Cardiac muscle cell (in vitro differentiated cells and primary cell): ENCODE results near the gene CERS1. TPM values are rescaled to one million over a fixed set of nuclear protein-coding genes. Genes with fewer than 3 reads are reported as not detected.
"Not testable (repeated sequence)": the region's sequence is repeated elsewhere in the genome, so short reads cannot be mapped to it uniquely, and the experiment has no call there.

Experiments
- DNase-seq, 2 donors: peaks; one replicate each; pipeline versions ENCODE4 v3.0.0 to v3.0.0-alpha.2; 2010 to 2017; ENCODE audit warnings: low read depth in 1 of 2, low spot score in 1 of 2
- H3K27ac ChIP-seq: fragments of 200-600 bp; sonication (generic); 2 replicates; pipeline ENCODE4 v1.5.1; 2016
- H3K27me3 ChIP-seq: fragments of 200-600 bp; sonication (generic); 2 replicates; pipeline ENCODE4 v1.6.0; 2016; ENCODE audit warnings: control low read depth
- H3K36me3 ChIP-seq: fragments of 200-600 bp; sonication (generic); 2 replicates; pipeline ENCODE4 v1.5.1; 2016; ENCODE audit warnings: control low read depth
- H3K4me1 ChIP-seq: fragments of 200-600 bp; sonication (generic); 2 replicates; pipeline ENCODE4 v1.8.1; 2017; ENCODE audit warnings: low read depth, mild to moderate bottlenecking, mixed run types
- H3K4me3 ChIP-seq: fragments of 200-600 bp; sonication (generic); 2 replicates; pipeline ENCODE4 v1.5.1; 2016; ENCODE audit warnings: mild to moderate bottlenecking
- H3K9me3 ChIP-seq: fragments of 200-600 bp; sonication (generic); 2 replicates; pipeline ENCODE4 v1.5.1; 2017; ENCODE audit warnings: low read depth, mild to moderate bottlenecking, control low read depth
- CTCF ChIP-seq: IDR thresholded peaks from 2 replicates; pipeline ENCODE4 v1.5.1; 2012; ENCODE audit warnings: low read depth, mild to moderate bottlenecking, low read length
- polyA plus RNA-seq: library from polyadenylated mRNA; unstranded; fragments of >200 nt; fragmentation: Nextera tagmentation; extraction: Ambion mirVana; gene quantifications from 2 replicates; pipeline ENCODE4 v1.2.1, GENCODE V29; 2016
- total RNA-seq: library from RNA; depleted of rRNA; stranded (reverse); fragments of >200 nt; gene quantifications from 2 replicates; pipeline ENCODE4 v1.2.3, GENCODE V29; 2016

Gene CERS1
- total and polyA plus RNA-seq, 2 experiments from 2014 or later = 15.2 to 29.3 TPM

GRCh38 chr19:18906605-18907519 is 10.9 kb upstream of the CERS1 start:
- no peak for TF ChIP-seq CTCF
- Histone ChIP-seq H3K4me1 (no peaks in the 10 kb centered on the region), H3K27ac (no peak overlapping the region), H3K4me3 (no peak overlapping the region), H3K9me3 (no peaks in the 10 kb centered on the region), H3K36me3 (peaks cover 3% of the 10 kb centered on the region), H3K27me3 (no peaks in the 10 kb centered on the region)
- DNase-seq = no peak

GRCh38 chr19:18905513-18906236 is 9.7 kb upstream of the CERS1 start:
- no peaks in the 10 kb centered on the region for H3K9me3 ChIP-seq
- no peak for TF ChIP-seq CTCF
- no peaks in the 10 kb centered on the region for H3K27me3 ChIP-seq
- peaks cover 3% of the 10 kb centered on the region for H3K36me3 ChIP-seq
- H3K4me3 ChIP-seq = no peak overlapping the region
- no peak for DNase-seq
- no peaks in the 10 kb centered on the region for H3K4me1 ChIP-seq
- H3K27ac ChIP-seq = no peak overlapping the region

- no peak for TF ChIP-seq CTCF
- DNase-seq = no peak
- Histone ChIP-seq H3K27ac (no peak overlapping the region), H3K27me3 (no peaks in the 10 kb centered on the region), H3K4me3 (no peak overlapping the region), H3K36me3 (peaks cover 3% of the 10 kb centered on the region), H3K9me3 (no peaks in the 10 kb centered on the region), H3K4me1 (no peaks in the 10 kb centered on the region)
These were observed 9.1 kb upstream of the CERS1 start for GRCh38 chr19:18905058-18905456.

- TF ChIP-seq CTCF = no peak
- Histone ChIP-seq H3K27ac (no peak overlapping the region), H3K4me1 (no peaks in the 10 kb centered on the region), H3K36me3 (peaks cover 3% of the 10 kb centered on the region), H3K9me3 (no peaks in the 10 kb centered on the region), H3K4me3 (no peak overlapping the region), H3K27me3 (no peaks in the 10 kb centered on the region)
- no peak for DNase-seq
These were observed 8.5 kb upstream of the CERS1 start for GRCh38 chr19:18904334-18905057.

GRCh38 chr19:18903156-18904037 is 7.4 kb upstream of the CERS1 start:
- no peak for DNase-seq
- Histone ChIP-seq H3K9me3 (no peaks in the 10 kb centered on the region), H3K36me3 (peaks cover 3% of the 10 kb centered on the region)

GRCh38 chr19:18902519-18902918 is 6.6 kb upstream of the CERS1 start:
- H3K4me3 ChIP-seq, DNase-seq, H3K4me1 ChIP-seq, H3K27ac ChIP-seq, H3K9me3 ChIP-seq, H3K36me3 ChIP-seq, H3K27me3 ChIP-seq: not testable (repeated sequence)

More at GRCh38 chr19:18903156-18904037, 7.4 kb upstream of the CERS1 start:
- Histone ChIP-seq H3K27ac (no peak overlapping the region), H3K4me3 (no peak overlapping the region), H3K27me3 (no peaks in the 10 kb centered on the region), H3K4me1 (no peaks in the 10 kb centered on the region)
- TF ChIP-seq CTCF = no peak
